Activated CD4-positive, alpha-beta T cell treated with anti-CD3 and anti-CD28 coated beads for 36 hours (primary cell): ENCODE results near the gene NRAP. TPM values are rescaled to one million over a fixed set of nuclear protein-coding genes. Genes with fewer than 3 reads are reported as not detected.
A peak's percentile ranks its signal among the peaks of the same experiment; 100 is the strongest.

Experiments
- ATAC-seq: fragments of 200-7000 bp; cut with Tn5 transposase; one replicate; pipeline ENCODE4 v1.10.0; 2021; ENCODE audit warnings: mild to moderate bottlenecking, moderate library complexity
- CTCF ChIA-PET: fragments of 350-600 bp; sonication (Branson Sonifier 250); formaldehyde crosslinking; loops from one replicate; lab custom pipeline; 2021; ENCODE audit warnings: antibody characterized with exemption; lab: Charles Lee
- POLR2A ChIA-PET: fragments of 350-600 bp; sonication (Branson Sonifier 250); formaldehyde crosslinking; loops from one replicate; lab custom pipeline; 2021; ENCODE audit warnings: antibody characterized with exemption, inconsistent platforms; lab: Charles Lee
- DNase-seq: peaks from one replicate; pipeline ENCODE4 v3.0.0-alpha.2; 2020
- H3K27ac Mint-ChIP-seq: one replicate; pipeline ENCODE4 v1.8.0; 2021; ENCODE audit warnings: mixed read lengths
- H3K27me3 Mint-ChIP-seq: one replicate; pipeline ENCODE4 v1.8.0; 2021; ENCODE audit warnings: mixed read lengths
- H3K36me3 Mint-ChIP-seq: one replicate; pipeline ENCODE4 v1.8.0; 2021; ENCODE audit warnings: low read depth, mixed read lengths
- H3K4me1 Mint-ChIP-seq: one replicate; pipeline ENCODE4 v1.8.0; 2021; ENCODE audit warnings: mixed read lengths
- H3K4me3 Mint-ChIP-seq: one replicate; pipeline ENCODE4 v1.8.0; 2021; ENCODE audit warnings: mild to moderate bottlenecking, moderate library complexity, mixed read lengths
- H3K9me3 Mint-ChIP-seq: one replicate; pipeline ENCODE4 v1.8.0; 2021; ENCODE audit warnings: low read depth, mixed read lengths
- intact Hi-C, 2 experiments: fragments of 100-400 bp; cut with DNase I in 1 of 2; cut with micrococcal nuclease in 1 of 2; formaldehyde crosslinking; loops; one replicate each; pipeline versions ENCODE4 v1.14.2 to v1.15.1; 2022 to 2024; cut with DNase I, micrococcal nuclease
- total RNA-seq, 2 experiments: library from RNA; stranded (reverse); gene quantifications; one replicate each; pipeline ENCODE4 v1.2.3, GENCODE V29; 2021

Gene NRAP
- total RNA-seq, 2 experiments from 2014 or later, result not detected

GRCh38 chr10:113695691-113696090, 31.9 kb upstream of the NRAP start:
- Mint-ChIP-seq H3K9me3 (peaks cover 18% of the 10 kb centered on the region), H3K4me1 (no peaks in the 10 kb centered on the region), H3K27ac (no peak overlapping the region), H3K27me3 (no peaks in the 10 kb centered on the region), H3K36me3 (peaks cover 61% of the 10 kb centered on the region), H3K4me3 (no peak overlapping the region)
- ATAC-seq (no peak), DNase-seq (no peak)
- intact Hi-C loops, result no loop called here
- ChIA-PET CTCF (no interaction called here), POLR2A (no interaction called here)

DNA sequence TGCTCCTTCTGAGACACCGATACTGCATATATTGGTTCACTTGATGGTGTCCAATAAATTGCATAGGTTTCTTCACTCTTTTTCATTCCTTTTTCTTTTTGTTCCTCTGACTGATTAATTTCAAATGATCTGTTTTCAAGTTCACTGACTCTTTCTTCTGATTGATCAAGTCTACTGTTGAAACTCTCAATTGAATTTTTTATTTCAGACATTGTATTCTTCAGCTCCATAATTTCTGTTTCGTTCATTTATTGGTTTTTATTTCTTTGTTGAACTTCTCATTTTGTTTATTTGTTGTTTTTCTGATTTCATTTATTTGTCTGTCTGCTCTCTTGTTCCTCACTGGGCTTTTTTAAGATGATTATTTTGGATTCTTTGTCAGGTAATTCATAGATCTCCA, 29.5 kb upstream of the NRAP start:
- H3K4me1 Mint-ChIP-seq, result peaks cover 14% of the 10 kb centered on the region
- ATAC-seq (no peak), DNase-seq (no peak)
- no peaks in the 10 kb centered on the region for H3K27me3 Mint-ChIP-seq
- POLR2A ChIA-PET, result no interaction called here
- no peak overlapping the region for H3K4me3 Mint-ChIP-seq
- H3K27ac Mint-ChIP-seq, result no peak overlapping the region
- intact Hi-C loops, result no loop called here
- peaks cover 30% of the 10 kb centered on the region for H3K9me3 Mint-ChIP-seq
- H3K36me3 Mint-ChIP-seq, result peaks cover 65% of the 10 kb centered on the region
- CTCF ChIA-PET, result interaction anchor here (0.6 to 0.9 kb wide), 3 partner anchors 14 to 409 kb away, joined by 3 to 4 read pairs (median 3); partner anchors contain the start of gene CASP7

GRCh38 chr10:113692271-113692670, 28.4 kb upstream of the NRAP start:
- CTCF ChIA-PET, result no interaction called here
- Mint-ChIP-seq H3K27ac (no peak overlapping the region), H3K4me3 (no peak overlapping the region), H3K36me3 (peaks cover 66% of the 10 kb centered on the region), H3K4me1 (peaks cover 18% of the 10 kb centered on the region), H3K9me3 (peaks cover 35% of the 10 kb centered on the region), H3K27me3 (no peaks in the 10 kb centered on the region)
- no peak for ATAC-seq
- POLR2A ChIA-PET, result no interaction called here
- DNase-seq, result no peak
- intact Hi-C loops, result no loop called here

DNA sequence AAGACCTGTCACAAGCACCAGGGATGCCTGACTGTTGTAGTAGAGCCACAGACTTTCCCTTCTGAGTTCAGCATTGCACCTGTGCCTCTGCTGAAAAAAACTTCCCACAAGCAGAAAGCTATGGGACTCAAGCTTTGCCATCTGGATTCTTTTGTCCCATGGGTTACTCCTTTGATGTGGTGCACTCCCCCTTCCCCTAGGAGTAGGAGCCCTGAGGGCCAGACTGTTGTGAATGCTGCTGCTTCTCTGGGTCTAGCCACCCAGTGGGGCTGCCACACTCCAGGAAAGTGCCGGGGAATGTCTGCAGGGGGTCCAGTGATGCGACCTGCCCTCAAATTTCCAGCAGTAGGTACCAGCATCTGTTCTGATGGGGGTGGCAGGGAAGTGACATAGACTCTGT, 27.5 kb upstream of the NRAP start:
- Mint-ChIP-seq H3K27me3 (no peaks in the 10 kb centered on the region), H3K27ac (no peak overlapping the region), H3K36me3 (peaks cover 66% of the 10 kb centered on the region), H3K4me3 (no peak overlapping the region), H3K9me3 (peaks cover 40% of the 10 kb centered on the region), H3K4me1 (peaks cover 18% of the 10 kb centered on the region)
- DNase-seq, result no peak
- ChIA-PET CTCF (interaction anchor here (1.2 kb wide), 1 partner anchor 10 kb away, joined by 3 read pairs; no protein-coding TSS in a partner anchor), POLR2A (no interaction called here)
- ATAC-seq, result no peak
- intact Hi-C loops, result no loop called here

DNA sequence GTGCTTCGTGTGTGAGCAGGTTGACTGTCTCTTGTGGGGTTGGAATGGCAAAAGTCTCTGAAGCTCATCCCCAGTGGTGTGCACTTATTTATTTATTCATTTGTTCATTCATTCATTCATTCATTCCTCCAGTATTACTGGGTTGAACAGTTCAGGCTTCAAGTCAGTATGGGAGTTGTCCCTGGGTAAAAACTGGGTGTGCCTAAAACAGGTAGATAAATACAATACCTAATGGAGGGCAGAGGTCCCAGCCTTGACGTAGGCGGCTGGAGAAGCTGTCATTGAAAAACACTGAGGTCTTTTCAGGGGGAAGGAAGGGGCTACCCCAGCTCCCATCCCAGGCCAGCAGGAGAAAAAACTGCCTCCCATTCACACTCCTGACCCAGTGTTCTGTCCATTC, 26.9 kb upstream of the NRAP start:
- Mint-ChIP-seq H3K27me3 (no peaks in the 10 kb centered on the region), H3K4me3 (no peak overlapping the region), H3K36me3 (peaks cover 70% of the 10 kb centered on the region), H3K9me3 (peaks cover 44% of the 10 kb centered on the region), H3K27ac (no peak overlapping the region), H3K4me1 (peaks cover 18% of the 10 kb centered on the region)
- ChIA-PET POLR2A (no interaction called here), CTCF (interaction anchor here (1.2 kb wide), 1 partner anchor 10 kb away, joined by 3 read pairs; no protein-coding TSS in a partner anchor)
- DNase-seq, result no peak
- no peak for ATAC-seq
- intact Hi-C loops, result no loop called here

GRCh38 chr10:113689574-113689973, 25.7 kb upstream of the NRAP start:
- Mint-ChIP-seq H3K36me3 (peaks cover 69% of the 10 kb centered on the region), H3K9me3 (peaks cover 50% of the 10 kb centered on the region), H3K4me1 (peaks cover 18% of the 10 kb centered on the region), H3K4me3 (no peak overlapping the region), H3K27me3 (no peaks in the 10 kb centered on the region), H3K27ac (peak overlapping the region; percentile 53)
- ChIA-PET POLR2A (no interaction called here), CTCF (no interaction called here)
- intact Hi-C loops, result loop anchor here in 1 of 2 experiments (10.0 kb wide), 3 partner anchors 705 to 1245 kb away; partner anchors contain the start of gene TRUB1
- DNase-seq, result no peak
- ATAC-seq, result no peak

GRCh38 chr10:113689057-113689456, 25.2 kb upstream of the NRAP start:
- Mint-ChIP-seq H3K4me3 (no peak overlapping the region), H3K27me3 (no peaks in the 10 kb centered on the region), H3K4me1 (peaks cover 21% of the 10 kb centered on the region), H3K9me3 (peaks cover 53% of the 10 kb centered on the region), H3K36me3 (peaks cover 69% of the 10 kb centered on the region), H3K27ac (peak overlapping the region; percentile 53)
- no peak for ATAC-seq
- ChIA-PET CTCF (no interaction called here), POLR2A (no interaction called here)
- intact Hi-C loops, result loop anchor here in 1 of 2 experiments (10.0 kb wide), 3 partner anchors 704 to 1246 kb away; partner anchors contain the start of gene TRUB1
- DNase-seq, result no peak

DNA sequence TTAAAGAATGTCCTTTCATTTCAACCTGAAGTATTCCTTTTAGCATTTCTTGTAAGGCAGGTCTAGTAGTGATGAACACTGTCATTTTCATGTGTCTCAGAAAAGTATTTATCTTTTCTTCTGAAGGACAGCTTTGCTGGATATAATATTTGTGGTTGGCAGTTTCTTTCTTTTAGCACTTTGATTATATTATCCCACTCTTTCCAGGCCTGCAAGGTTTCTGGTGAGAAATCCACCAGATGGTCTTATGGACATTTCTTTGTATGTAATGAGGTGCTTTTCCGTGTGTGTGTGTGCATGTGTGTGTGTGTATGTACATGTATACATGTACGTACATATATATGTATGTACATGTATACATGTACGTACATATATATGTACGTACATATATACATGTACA, 23.2 kb upstream of the NRAP start:
- H3K9me3 Mint-ChIP-seq, result peaks cover 43% of the 10 kb centered on the region
- no peak for ATAC-seq
- H3K27me3 Mint-ChIP-seq, result no peaks in the 10 kb centered on the region
- no peak overlapping the region for H3K27ac Mint-ChIP-seq
- H3K4me3 Mint-ChIP-seq, result no peak overlapping the region
- POLR2A ChIA-PET, result no interaction called here
- CTCF ChIA-PET, result interaction anchor here (1.5 kb wide), 1 partner anchor 163 kb away, joined by 3 read pairs; no protein-coding TSS in a partner anchor
- intact Hi-C loops, result loop anchor here in 1 of 2 experiments (10.0 kb wide), 3 partner anchors 702 to 1248 kb away; partner anchors contain the start of gene TRUB1
- H3K36me3 Mint-ChIP-seq, result peaks cover 64% of the 10 kb centered on the region
- no peak for DNase-seq
- H3K4me1 Mint-ChIP-seq, result peaks cover 35% of the 10 kb centered on the region

GRCh38 chr10:113686028-113686427, 22.2 kb upstream of the NRAP start:
- intact Hi-C loops, result loop anchor here in 1 of 2 experiments (10.0 kb wide), 3 partner anchors 701 to 1249 kb away; partner anchors contain the start of gene TRUB1
- Mint-ChIP-seq H3K36me3 (peaks cover 61% of the 10 kb centered on the region), H3K27me3 (no peaks in the 10 kb centered on the region), H3K4me3 (no peak overlapping the region), H3K9me3 (peaks cover 41% of the 10 kb centered on the region), H3K27ac (no peak overlapping the region), H3K4me1 (peaks cover 44% of the 10 kb centered on the region)
- CTCF ChIA-PET, result interaction anchor here (1.5 kb wide), 1 partner anchor 164 kb away, joined by 3 read pairs; no protein-coding TSS in a partner anchor
- no peak for ATAC-seq
- no peak for DNase-seq
- POLR2A ChIA-PET, result no interaction called here

- no peak overlapping the region for H3K27ac Mint-ChIP-seq
- peaks cover 29% of the 10 kb centered on the region for H3K9me3 Mint-ChIP-seq
- H3K4me1 Mint-ChIP-seq, result peaks cover 45% of the 10 kb centered on the region
- H3K27me3 Mint-ChIP-seq, result no peaks in the 10 kb centered on the region
- intact Hi-C loops, result loop anchor here (5.0 to 10.0 kb wide), 8 partner anchors 169 to 1252 kb away; partner anchors contain the start of genes CCDC186 (in 1 of the 2), DCLRE1A (in 1 of the 2), NHLRC2 (in 1 of the 2) and TRUB1 (in 1 of the 2)
- ChIA-PET POLR2A (no interaction called here), CTCF (interaction anchor here (0.7 kb wide), 2 partner anchors 82 to 1602 kb away, joined by 3 to 4 read pairs; no protein-coding TSS in a partner anchor)
- DNase-seq (no peak), ATAC-seq (no peak)
- H3K4me3 Mint-ChIP-seq, result no peak overlapping the region
- peaks cover 46% of the 10 kb centered on the region for H3K36me3 Mint-ChIP-seq
Observed at GRCh38 chr10:113683300-113683699, 19.5 kb upstream of the NRAP start.

DNA sequence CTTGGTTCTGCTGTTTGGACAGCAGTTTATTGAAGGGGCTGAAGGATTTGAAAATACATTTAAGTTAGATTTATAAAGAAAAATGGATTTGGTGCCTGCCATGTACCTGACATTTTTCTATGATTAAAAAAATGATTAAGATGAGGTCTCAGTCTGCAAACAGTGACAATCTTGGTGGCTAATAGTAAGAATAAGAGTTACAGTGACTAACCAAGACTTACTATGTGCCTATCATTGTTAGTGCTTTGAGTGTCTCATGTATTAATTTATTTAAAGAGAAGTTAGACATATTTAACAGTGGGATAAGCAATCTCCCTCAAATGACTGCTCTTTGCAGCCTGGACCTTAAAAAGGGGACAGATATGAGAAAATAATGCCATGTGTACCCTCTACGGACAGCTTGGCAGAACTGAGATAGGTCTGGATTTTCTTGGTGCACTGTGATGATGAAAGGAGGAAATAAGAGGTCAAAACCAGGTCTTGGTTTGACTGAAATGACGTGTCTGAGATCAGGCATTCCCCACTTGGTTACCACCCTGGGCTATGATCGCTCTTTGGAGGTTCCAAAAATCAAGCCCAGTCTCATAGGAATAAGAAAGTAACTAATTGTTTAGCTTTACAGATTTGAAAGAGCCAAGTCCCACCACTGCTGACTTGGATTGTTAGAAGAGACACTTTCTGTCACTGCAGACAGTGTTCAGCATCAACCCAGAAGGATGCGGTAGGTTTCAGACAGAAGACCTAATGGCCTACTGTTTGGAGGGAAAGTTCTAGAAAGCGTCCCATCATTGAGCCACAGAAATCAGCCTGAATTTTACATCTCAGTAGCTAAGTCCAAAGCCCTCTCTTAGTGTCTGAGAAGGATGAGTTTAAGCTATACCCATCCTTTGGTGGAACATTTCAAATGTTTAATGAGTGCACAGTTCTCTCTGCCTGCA, 18.0 kb upstream of the NRAP start:
- peak overlapping the region; percentile 82 for H3K27ac Mint-ChIP-seq
- H3K9me3 Mint-ChIP-seq, result peaks cover 19% of the 10 kb centered on the region
- intact Hi-C loops, result loop anchor here (2.0 to 10.0 kb wide), 9 partner anchors 170 to 1253 kb away; partner anchors contain the start of genes CCDC186 (in 1 of the 2), DCLRE1A (in 1 of the 2), NHLRC2 (in 1 of the 2) and TRUB1 (in 1 of the 2)
- ATAC-seq (peak; percentile 54), DNase-seq (peak; percentile 60)
- peak overlapping the region; percentile 80 for H3K4me3 Mint-ChIP-seq
- CTCF ChIA-PET, result interaction anchor here (1.0 to 1.4 kb wide), 2 partner anchors 9 to 23 kb away, joined by 3 read pairs; no protein-coding TSS in a partner anchor
- peaks cover 35% of the 10 kb centered on the region for H3K36me3 Mint-ChIP-seq
- POLR2A ChIA-PET, result interaction anchor here (0.8 kb wide), 1 partner anchor 369 kb away, joined by 3 read pairs; no protein-coding TSS in a partner anchor
- no peaks in the 10 kb centered on the region for H3K27me3 Mint-ChIP-seq
- H3K4me1 Mint-ChIP-seq, result peaks cover 42% of the 10 kb centered on the region
